Stimulated activated CD8-positive, alpha-beta memory T cell treated with anti-CD3 and anti-CD28 coated beads, Interleukin-15, amount 100 ng/mL, for 48 hours (primary cell): ENCODE measurements around the gene GPSM3.
"Not testable (repeated sequence)": the region's sequence is repeated elsewhere in the genome, so short reads cannot be mapped to it uniquely, and the experiment has no call there.

Experiments used
- DNase-seq, 2 donors: peaks; one replicate each; pipeline ENCODE4 v3.0.0-alpha.2; 2020; ENCODE audit warnings: low read depth in 2 of 2

GPSM3 gene, protein sequence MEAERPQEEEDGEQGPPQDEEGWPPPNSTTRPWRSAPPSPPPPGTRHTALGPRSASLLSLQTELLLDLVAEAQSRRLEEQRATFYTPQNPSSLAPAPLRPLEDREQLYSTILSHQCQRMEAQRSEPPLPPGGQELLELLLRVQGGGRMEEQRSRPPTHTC

GRCh38 chr6:32192608-32193039 is at the start of gene GPSM3:
TSS of gene GPSM3 (minus strand) at chr6:32192643. CDS start at chr6:32192513, 130 bp downstream.
- DNase-seq: no peak

GRCh38 chr6:32240686-32241085 is 48.2 kb upstream of the GPSM3 start:
- no peak for DNase-seq

DNA sequence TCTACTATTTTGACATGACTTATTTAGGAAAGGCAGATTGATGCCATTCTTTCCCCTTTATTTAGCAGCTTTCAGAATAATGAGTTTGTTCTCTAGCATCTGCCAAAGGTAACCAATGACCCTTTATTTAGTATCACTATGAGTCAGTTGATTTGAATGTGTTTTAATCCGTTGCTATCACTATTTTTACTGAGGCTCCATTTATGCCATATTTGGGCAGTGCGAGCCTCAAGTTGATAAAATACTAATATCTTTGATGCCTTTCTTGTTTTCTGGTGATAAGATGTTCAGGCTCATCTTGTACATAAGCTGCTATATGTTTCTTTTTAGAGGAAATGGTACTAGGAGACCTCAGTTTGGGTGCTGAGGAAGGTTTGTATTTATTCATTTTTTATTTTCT is 47.0 kb upstream of the GPSM3 start:
- no peak for DNase-seq

DNA sequence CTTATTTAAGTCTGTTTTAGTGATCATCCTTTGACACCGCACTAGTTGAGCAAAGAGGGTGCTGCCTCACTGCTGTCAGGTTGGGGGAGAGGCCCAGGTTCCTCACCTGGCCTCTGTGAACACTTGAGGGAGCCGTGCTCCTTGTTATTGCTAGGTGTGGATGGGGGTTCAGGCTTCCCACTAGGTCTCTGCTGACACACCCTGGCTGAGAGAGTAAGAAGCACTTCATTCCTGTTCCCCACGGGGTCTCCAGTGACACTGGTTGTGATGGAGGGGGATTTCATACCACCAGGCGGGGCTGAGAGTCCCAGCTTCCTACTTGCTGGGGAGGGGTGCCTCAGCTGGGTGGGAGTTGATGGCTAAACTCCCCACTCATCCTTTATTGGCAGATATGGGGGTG is 42.5 kb upstream of the GPSM3 start:
- no peak for DNase-seq

- no peak for DNase-seq
These were observed 34.0 kb upstream of the GPSM3 start for GRCh38 chr6:32226434-32226833.

- no peak for DNase-seq
These were observed 32.3 kb upstream of the GPSM3 start for GRCh38 chr6:32224696-32225095.

GRCh38 chr6:32223258-32224235 is 31.1 kb upstream of the GPSM3 start, which contains the start of gene NOTCH4:
TSS of gene NOTCH4 (minus strand) at chr6:32224067. CDS start at chr6:32223928, 139 bp downstream.
- no peak for DNase-seq

GRCh38 chr6:32222333-32223230 is 30.1 kb upstream of the GPSM3 start:
- no peak for DNase-seq

GRCh38 chr6:32220021-32220420 is 27.6 kb upstream of the GPSM3 start:
- no peak for DNase-seq

GRCh38 chr6:32218167-32218566 is 25.7 kb upstream of the GPSM3 start:
- DNase-seq: no peak

- no peak for DNase-seq
These were observed 24.6 kb upstream of the GPSM3 start for GRCh38 chr6:32216998-32217397.

DNA sequence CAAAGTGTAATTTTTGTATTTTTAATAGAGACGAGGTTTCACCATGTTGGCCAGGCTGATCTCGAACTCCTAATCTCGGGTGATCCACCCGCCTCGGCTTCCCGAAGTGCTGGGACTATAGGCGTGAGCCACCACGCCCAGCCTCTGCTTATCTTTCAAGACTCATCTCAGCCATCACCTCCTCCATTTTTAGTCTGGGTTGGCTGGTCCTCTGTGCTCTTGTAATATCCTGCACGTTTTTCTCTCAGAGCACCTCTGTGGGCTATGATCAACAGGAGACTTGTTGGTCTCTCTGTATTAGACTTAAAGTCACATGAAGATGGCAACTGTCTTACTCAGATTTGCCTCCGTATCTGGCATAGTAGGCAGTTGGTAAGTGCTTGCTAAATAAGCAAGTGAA is 23.8 kb upstream of the GPSM3 start:
- no peak for DNase-seq

DNA sequence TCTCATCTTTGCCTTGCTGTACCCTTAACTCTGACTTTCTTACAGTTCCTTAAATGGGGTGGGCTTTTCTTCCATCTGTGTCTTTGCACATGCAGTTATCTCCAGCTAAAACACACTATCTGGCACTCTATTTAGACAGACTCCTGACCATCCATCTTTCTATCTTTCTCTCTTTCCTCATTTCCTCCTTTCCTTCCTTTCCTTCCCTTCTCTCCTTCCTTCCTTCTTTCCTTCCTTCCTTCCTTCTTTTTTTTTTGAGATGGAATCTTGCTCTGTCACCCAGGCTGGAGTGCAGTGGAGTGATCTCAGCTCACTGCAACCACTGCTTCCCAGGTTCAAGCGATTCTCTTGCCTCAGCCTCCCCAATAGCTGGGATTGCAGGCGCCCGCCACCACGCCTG is 23.2 kb upstream of the GPSM3 start:
- no peak for DNase-seq

DNA sequence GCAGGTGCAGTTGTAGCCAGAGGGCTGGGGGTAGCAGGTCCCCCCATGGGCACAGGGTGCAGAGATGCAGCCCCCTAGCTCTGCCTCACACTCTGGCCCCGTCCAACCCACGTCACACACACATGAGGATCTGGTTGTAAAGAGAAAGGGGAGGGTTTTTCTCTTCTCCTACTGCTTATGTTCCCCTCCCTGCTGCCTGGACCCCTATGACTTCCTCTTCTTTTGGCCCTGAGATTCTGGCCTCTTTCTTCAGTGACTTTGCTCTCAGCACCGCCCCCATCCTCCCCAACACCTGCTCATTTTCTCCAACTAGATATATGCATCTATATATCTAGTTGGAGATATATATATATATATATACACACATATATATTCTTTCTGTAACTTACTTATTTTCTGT is 21.7 kb upstream of the GPSM3 start:
- no peak for DNase-seq

DNA sequence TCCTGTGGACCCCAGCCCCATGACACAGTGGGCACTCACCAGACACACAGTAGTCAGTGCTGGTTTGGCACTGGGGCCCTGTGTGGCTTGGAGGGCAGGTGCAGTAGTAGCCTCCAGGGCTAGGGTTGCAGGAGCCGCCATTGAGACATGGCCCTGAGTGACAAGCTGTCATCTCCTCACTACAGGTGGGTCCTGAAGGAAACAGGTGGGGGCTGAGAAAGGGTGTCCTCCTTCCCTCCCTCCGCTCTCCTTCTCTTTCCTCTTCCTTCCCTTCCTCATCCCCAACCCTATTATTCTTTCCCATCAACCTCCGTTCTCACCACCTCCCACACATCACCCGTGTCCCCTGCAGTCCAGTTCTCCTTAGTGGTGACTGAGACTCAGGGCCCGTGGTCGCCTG is 21.2 kb upstream of the GPSM3 start:
- no peak for DNase-seq

DNA sequence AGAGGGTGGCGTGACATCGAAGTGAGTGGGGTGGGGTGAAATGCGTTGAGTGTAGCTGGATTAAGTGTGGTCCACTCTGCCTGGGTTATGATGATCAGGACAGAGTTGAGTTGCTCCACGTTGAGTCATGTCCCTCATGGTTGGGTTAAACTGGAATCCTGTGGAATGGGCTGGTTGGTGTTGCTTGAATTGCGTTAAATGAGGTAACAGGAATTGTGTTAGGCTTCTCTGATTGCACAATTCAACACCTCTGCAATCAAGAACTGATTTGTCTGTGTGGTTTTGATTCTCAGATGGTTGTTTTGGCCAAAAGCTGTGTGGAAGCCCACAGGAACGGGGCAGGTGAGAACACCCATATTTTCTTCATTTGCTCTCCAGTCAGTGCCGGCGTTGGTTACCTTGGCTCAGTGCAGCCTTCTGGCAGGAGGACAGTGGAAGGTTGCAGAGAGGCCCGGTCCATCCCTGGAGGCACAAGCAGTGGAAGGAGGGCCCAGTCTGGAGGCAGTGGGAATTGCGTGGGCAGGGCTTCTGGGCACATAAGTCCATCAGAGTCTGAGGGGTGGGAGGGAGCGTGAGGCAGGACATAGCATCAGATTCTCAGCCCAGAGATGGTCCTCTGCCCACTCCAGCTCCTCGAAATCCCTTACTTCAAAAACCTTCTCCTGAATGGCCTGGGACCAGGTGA is 19.8 kb upstream of the GPSM3 start:
- no peak for DNase-seq

DNA sequence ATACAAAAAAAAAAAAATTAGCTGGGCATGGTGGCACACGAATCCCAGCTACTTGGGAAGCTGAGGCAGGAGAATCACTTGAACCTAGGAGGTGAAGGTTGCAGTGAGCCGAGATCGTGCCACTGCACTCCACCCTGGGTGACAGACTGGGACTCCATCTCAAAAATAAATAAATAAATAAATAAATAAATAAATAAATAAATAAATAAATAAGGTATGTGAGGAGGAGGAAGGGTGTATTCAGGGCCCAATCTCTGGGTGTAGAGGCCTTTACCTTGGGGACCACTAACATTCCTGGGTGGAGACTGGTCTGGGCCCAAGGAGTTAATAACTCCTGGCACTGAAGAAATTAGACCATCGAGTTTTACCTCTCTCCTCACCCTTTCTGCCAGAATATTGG is 19.0 kb upstream of the GPSM3 start:
- DNase-seq: not testable (repeated sequence)

DNA sequence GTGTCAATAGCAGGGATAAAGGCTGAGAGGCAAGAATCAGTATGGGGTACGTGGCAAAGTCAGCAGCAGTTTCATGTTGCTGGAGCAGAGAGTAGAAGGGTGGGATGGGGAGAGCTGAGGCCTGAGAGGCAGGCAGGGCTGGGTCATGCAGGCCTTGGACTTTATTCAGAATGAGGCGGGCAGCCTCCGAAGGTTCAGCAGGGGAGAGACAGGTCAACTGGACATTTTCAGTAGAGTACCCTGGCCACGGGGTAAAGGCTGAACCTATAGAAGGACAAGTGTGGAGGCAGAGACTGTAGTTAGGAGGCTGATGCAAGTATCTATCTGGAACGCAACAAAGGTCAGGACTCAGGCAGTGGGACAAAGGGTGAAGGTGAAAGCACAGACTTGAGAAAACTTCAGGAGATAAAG is 17.8 kb upstream of the GPSM3 start:
- no peak for DNase-seq

DNA sequence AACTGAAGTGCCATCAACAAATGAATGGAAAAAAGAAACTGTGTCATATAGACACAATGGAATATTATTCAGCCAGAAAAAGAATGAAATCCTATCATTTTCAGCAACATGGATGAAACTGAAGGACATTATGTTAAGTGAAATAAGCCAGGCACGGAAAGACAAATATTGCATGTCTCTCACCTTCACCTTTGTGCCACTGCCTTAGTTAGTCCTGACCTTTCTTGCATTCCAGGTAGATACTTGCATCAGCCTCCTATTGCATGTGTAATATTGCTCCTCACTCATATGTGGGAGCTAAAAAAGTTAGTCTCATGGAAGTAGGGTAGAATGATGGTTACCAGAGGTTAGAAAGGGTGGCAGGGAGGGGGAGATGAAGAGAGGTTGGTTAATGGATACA is 16.6 kb upstream of the GPSM3 start:
- no peak for DNase-seq

- DNase-seq: no peak
These were observed 11.8 kb upstream of the GPSM3 start for GRCh38 chr6:32204268-32204715.
